HG02870 (cell line): ENCODE results near the gene AQP2.

Experiments used
- ATAC-seq: cut with Tn5 transposase; IDR thresholded peaks from one replicate; pipeline ENCODE4 v1.9.1; 2021; ENCODE audit warnings: mild to moderate bottlenecking, moderate library complexity; ENCODE audit not compliant: unreplicated experiment

The AQP2 gene, protein sequence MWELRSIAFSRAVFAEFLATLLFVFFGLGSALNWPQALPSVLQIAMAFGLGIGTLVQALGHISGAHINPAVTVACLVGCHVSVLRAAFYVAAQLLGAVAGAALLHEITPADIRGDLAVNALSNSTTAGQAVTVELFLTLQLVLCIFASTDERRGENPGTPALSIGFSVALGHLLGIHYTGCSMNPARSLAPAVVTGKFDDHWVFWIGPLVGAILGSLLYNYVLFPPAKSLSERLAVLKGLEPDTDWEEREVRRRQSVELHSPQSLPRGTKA

GRCh38 chr12:49950273-49951251, at the start of gene AQP2:
Gene AQP2 (plus strand): TSS chr12:49950737. CDS start chr12:49950831, 94 bp downstream.
- no peak for ATAC-seq

GRCh38 chr12:49901026-49901425, 49.5 kb upstream of the AQP2 start:
- ATAC-seq = no peak

DNA sequence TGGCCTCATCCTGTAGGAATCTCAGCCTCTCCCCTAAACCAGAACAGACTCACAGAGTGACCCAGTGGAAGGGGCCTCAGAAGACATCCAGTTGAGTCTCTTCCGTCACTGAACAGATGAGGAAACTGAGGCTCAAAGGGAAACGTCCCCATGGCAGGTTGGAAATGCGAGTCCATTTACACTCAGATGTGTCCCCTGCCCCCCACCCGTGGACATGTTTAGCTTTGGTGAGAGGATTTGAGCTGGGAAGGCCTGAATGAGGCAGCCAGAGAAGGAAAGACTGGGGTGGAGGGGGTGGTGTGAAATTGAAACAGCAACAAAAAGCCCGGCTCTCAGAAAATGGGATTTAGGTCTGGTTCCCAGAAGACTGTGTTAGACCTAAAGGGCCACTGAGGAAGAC, 48.6 kb upstream of the AQP2 start:
- ATAC-seq = no peak

- no peak for ATAC-seq
These were observed 47.9 kb upstream of the AQP2 start for GRCh38 chr12:49902399-49903350.

GRCh38 chr12:49903351-49903699, 47.2 kb upstream of the AQP2 start:
- ATAC-seq = no peak

GRCh38 chr12:49903700-49904423, 46.7 kb upstream of the AQP2 start, which contains the start of gene FAIM2:
Gene FAIM2 (minus strand): TSS chr12:49903900. CDS start chr12:49903792, 108 bp downstream.
- no peak for ATAC-seq

GRCh38 chr12:49904601-49905000, 45.9 kb upstream of the AQP2 start:
- ATAC-seq = no peak

DNA sequence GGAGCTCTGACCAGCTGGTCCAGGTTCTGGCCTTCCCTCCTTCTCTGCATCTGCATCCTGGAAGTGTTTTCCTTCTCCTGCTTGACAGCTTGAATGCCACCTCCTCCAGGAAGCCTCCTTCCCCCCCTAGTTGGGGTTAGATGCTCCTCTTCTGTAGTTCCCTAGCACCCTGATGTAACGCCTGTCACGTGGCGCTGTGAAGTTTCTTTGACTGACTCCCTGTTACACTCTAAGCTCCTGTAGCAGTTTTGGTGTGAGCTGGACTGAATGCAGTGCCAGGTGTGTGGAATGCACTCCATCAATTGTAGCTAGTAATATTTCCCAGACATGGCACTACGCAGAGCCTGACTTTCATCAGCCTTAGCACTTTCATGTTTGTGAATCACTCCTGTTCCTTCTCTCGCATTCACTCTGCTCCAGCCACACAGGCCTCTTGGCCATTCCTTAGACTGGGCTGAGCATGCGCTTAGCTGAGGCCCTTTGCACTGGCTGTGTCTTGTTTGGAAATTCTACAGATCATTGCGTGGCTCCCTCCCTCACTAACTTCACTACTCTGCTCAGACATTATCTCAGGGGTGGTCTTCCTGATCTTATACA, 44.7 kb upstream of the AQP2 start:
- no peak for ATAC-seq

DNA sequence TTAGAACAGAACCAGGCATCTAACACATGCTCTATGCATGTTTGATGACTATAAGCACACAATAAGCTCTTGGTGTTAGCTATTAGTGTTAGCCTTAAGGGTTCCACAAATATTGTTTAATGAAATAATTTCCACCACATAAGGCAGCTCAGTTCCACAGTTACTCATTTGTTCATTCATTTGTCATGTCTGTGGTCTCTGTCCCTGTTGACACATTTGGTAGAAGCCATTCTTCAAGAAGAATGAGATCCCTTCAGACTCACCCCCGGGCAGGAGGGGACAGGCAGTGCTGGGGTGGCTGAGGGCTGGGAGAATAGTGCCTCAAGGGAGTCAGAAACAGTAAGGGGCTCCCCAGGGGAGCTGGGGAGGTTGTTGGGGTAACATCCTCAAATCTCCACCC, 43.2 kb upstream of the AQP2 start:
- ATAC-seq = no peak

DNA sequence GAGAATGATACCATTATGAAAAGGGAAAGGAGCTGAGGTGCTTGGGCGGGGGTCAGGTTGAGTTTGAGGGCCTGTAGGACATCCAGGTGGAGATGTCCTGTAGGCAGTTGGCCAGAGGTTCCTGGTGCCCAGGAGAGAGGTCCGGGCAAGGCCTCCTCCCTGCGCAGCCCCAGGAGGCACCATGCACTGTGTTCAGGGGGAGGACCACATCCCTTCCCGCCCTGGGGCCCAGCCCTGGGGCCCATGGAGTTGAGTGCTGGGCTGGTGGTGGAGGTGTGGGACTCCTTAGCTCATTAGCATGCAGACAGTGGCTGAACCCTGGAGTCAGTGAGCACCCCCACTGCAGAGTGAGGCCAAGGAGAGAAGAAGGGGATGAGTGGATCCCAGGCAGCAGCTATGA, 41.2 kb upstream of the AQP2 start:
- no peak for ATAC-seq

DNA sequence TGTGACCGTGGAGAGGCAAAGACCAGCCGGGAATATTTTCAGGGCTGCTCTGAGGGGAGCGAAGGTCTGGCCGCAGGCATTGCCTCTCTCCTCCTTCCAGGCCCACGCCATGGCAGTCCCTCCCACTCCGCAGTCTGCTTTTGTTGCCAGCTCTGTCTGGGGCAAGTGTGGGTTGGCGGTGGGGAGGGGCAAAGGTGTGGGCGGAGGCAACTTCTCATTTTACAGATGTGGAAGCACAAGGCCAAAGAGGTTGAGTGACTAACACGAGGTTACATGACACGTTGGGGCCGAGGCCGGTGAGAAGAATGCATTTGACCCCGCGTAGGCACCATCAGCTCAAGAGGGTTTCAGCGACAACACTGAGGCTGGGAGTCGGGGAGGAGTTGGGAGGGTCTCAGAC, 40.7 kb upstream of the AQP2 start:
- ATAC-seq = no peak

DNA sequence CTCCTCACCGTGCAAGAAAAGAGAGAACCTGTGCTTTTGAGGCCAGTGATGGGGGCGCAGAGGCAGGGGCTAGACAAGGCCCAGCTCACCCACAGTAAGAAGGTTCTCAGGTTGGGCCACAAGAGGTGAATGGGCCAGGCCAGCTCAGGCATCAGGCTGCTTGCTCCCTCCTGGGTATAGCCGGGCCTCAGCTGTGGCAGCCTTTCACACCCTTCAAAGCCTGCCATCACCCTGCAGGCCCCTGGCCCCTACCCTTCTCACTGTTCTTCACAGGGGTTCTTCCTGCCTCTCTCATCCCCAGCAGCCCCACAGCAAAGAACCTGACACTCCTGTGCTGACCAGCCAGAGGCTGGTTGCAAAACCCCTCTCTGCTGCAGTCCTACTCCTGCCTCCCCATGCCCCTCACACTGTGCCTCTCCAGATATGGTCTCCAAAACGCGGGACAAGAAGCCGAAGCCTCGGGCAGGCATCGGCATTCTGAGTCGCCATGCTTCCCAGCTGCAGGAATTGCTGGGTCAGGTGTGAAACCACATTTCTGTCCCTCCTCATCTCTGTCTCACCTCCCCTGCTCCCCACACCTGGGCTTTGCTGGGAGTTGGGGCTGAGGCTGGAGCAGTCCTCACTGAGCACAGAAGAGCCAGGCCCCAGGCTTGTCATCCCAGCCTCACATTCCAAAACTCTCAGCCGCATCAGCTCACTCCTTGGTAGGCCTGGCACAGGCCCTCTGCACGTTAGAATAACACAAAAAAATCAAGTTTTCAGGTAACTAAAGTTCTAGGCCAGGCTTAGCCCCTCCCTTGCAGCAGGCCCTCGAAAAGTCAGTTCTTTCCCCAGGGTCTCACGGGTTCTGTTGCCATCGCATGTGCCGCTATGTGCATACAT, 40.0 kb upstream of the AQP2 start:
- ATAC-seq = no peak

DNA sequence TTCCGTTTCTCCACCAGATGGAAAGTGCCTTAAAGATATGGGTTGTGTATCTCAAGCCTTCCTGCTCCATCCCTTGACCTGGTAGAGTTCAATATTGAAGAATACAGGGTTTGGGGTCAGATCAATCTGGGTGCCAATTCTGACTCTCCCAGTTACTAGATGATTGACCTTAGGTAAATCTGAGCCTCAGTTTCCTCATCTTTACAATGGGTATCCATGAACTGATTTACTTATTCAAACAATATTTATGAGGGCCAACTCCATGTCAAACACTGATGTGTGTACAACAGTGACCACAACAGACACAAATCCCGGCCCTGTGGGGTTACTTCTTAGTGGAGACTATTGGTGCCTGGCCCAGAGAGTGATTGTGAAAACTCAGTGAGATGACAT, 39.3 kb upstream of the AQP2 start:
- ATAC-seq = no peak

GRCh38 chr12:49912345-49913255, 37.9 kb upstream of the AQP2 start:
- no peak for ATAC-seq

DNA sequence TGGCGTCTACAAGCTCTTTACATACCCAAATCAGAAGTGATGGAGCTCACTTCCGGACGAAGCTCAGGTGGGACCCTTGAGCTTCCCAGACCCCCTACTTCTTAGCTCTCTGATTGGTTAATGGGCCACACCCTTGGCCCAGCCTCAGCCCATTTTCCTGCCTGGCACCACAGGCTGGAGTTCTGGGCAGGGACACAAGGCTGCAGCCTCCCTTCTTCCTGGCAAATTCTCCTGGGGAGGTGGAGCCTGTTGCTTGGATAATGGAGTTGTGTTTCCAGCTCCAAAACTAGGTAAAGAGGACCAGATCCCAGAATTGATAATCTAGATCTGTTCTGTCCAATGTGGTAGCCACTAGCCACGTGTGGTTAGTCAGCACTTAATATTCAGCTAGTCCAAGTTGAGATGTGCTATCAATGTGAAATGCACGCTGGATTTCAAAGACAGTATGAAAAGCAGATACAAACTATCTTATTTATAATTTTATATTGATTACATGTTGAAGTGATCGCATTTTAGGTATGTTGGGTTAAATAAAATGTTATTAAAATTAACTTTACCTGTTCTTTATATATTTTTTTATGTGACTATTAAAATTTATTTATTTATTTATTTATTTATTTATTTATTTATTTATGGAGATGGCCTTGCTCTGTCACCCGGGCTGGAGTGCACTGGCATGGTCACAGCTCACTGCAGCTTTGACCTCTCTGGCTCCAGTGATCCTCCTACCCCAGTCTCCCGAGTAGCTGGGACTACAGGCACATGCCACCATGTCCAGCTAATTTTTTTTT, 34.2 kb upstream of the AQP2 start:
- no peak for ATAC-seq

DNA sequence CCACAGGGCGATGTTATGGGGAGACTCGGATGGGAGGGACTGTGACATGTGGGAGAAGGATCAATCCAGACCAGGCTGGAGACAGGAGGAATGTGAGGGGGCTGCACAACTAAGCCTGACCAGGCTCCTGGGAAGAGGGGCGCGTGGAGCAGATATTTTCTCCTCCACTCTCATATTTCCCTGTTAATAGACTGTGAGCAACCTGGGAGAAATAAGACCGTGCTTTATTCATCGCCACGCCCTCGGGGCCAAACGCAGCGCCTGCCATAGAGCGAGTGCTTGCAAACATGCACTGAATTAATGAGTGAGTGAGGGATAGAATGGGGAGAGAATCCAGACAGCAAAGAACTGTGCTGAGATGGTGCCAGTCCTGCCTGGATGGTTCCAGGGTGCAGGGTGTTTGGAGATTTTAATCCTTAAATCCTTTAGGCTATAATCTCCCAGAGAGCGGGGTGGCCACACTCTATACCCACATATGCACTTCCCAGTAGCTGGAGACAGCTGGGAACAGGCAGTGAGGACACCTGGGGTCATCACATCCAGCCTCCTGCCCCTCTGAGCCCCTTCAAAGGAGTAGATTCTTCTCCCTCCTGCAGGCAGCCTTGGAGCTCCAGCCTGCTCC, 33.3 kb upstream of the AQP2 start:
- no peak for ATAC-seq

DNA sequence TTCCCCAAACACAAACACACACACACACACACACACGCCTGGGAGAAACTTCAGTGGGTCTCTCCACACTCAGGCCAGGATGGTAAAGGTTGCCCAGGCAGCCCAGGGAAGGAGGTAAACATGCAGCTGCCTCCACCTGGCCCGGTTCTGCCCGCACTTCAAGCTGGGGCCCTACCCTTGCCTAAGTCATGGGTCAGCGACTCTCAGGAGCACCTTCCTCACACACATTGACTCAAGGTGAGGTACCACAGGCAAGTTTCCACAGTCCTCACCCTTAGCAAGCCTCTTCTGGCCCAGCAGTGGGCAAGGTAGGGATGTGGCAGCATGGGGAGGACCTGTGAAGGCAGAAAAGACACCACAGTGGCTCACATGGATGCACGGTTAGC, 32.8 kb upstream of the AQP2 start:
- ATAC-seq = no peak
